Spleen (tissue), 7 donors: ENCODE data around the gene NUMA1.

ENCODE experiments used
- CTCF ChIP-seq, 11 experiments: fragments of 200-600 bp in 7 of 11; fragments of 450-650 bp in 4 of 11; sonication (generic) in 4 of 11; IDR thresholded peaks in 8 of 11; conservative IDR thresholded peaks in 3 of 11; 1 replicate in 7 of 11; 2 replicates in 4 of 11; pipeline versions ENCODE4 v1.4.0 to v1.8.0; 2016 to 2021; ENCODE audit warnings: antibody characterized with exemption in 11 of 11, inconsistent platforms in 4 of 11, mild to moderate bottlenecking in 1 of 11
- POLR2A ChIP-seq, 3 donors: fragments of 450-650 bp; IDR thresholded peaks; one replicate each; pipeline ENCODE4 v1.5.1; 2017; ENCODE audit warnings: antibody characterized with exemption in 3 of 3, mild to moderate bottlenecking in 1 of 3
- donor health status: DM: no; HTN: no; CAD: no; lungs with moderate emphysema.
- donor health status: DM: no; HTN: no; CAD: no.
- donor health status: DM: no; HTN: no; CAD: no.

GRCh38 chr11:72072348-72072747 is 8.0 kb downstream of the NUMA1 start:
- TF ChIP-seq POLR2A (IDR thresholded peaks at IDR 0.05) (no peak), CTCF (IDR thresholded peaks at IDR 0.05 in 8 of 11, conservative IDR thresholded peaks at IDR 0.05 in 3 of 11) (no peak)
